ACC112 (cell line): ENCODE measurements around the gene LEMD2.

Source experiments
- H2AFZ ChIP-seq: fragments of 200-600 bp; sonication (generic); one replicate; pipeline ENCODE4 v1.6.0; 2017; ENCODE audit warnings: antibody characterized with exemption, low read length; ENCODE audit not compliant: unreplicated experiment
- H3K27ac ChIP-seq: fragments of 200-600 bp; sonication (generic); 2 replicates; pipeline ENCODE4 v1.5.1; 2014; ENCODE audit warnings: low read depth, mild to moderate bottlenecking, antibody characterized with exemption, low read length, moderate library complexity
- H3K27me3 ChIP-seq: fragments of 200-600 bp; sonication (generic); 2 replicates; pipeline ENCODE4 v1.6.1; 2014; ENCODE audit warnings: mild to moderate bottlenecking, antibody characterized with exemption, low read length, moderate library complexity, mixed read lengths; ENCODE audit not compliant: insufficient read depth
- H3K36me3 ChIP-seq: fragments of 200-600 bp; sonication (generic); 2 replicates; pipeline ENCODE4 v1.6.1; 2016; ENCODE audit warnings: mild to moderate bottlenecking, antibody characterized with exemption, low read length, moderate library complexity, mixed read lengths; ENCODE audit not compliant: insufficient read depth
- H3K4me1 ChIP-seq: fragments of 200-600 bp; sonication (generic); one replicate; pipeline ENCODE4 v1.6.1; 2016; ENCODE audit warnings: low read length, mixed read lengths; ENCODE audit not compliant: insufficient read depth, unreplicated experiment, control insufficient read depth
- H3K4me3 ChIP-seq: fragments of 200-600 bp; sonication (generic); 2 replicates; pipeline ENCODE4 v1.5.1; 2014; ENCODE audit warnings: mild to moderate bottlenecking, low read depth, low read length
- H3K79me2 ChIP-seq: fragments of 200-600 bp; sonication (generic); one replicate; pipeline ENCODE4 v1.6.0; 2016; ENCODE audit warnings: low read length; ENCODE audit not compliant: control insufficient read depth, unreplicated experiment, insufficient read depth

The LEMD2 gene

DNA sequence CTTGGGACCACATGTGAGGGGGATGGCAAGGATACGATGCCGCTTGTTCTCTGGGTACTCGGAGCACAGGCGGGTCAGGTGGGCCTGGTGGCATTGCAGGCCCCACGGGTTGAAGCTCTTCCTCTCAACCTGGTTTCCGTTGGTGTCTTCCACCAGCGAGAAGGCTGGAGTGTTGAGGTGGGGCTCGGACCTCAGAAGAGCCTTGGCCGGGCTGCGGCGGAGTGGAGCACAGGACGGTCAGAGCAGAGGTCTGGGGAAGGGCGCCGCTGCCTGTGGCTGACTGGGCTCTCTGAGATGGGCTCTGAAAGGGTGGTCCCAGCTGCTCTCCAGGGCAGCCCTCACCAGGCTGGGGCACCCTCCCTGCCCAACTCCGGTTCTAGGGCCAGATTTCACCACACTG lies 62.2 kb downstream of the LEMD2 start:
- H3K36me3 ChIP-seq, result no peaks in the 10 kb centered on the region
- no peaks in the 10 kb centered on the region for H3K4me1 ChIP-seq
- H2AFZ ChIP-seq, result no peak overlapping the region
- H3K27ac ChIP-seq, result no peak overlapping the region
- H3K27me3 ChIP-seq, result peaks cover 60% of the 10 kb centered on the region
- no peak overlapping the region for H3K4me3 ChIP-seq
- no peaks in the 10 kb centered on the region for H3K79me2 ChIP-seq

DNA sequence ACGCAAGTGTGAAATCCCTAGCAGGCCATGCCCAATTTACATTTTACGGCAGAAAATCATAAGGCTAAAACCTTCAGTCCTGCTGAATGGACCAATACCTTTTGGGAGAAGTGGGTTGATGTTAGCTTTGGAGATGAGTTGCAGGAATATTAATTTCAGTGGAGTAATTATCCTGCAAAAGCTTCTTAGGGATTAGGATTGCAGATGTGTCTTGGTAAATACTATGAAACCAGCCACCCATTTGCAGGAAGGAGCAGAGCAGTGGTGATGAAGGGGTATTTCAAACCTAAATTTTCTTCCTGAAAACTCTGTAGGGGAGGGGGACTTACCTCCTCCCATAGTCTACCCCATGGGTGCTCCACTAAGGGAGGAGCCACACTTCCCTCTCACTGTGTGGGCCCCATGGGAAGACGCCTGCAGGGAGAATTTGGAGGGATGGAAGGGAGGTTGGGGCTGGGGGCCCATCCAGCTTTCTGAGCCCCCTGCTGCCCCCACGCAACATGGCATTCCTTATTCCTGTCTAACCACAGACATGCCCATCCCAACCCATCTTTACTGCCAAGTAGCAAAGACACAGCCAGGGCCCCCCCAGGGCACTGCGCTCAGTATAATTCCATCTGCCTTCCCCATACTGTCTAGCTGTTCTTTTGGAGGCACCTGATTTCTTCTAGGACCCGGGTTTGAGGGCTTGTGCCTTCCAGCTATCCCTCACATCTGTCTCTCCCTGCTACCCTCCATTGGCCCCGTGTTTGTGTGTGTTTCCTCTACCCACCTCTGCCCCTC lies 62.8 kb downstream of the LEMD2 start:
- no peak overlapping the region for H3K4me3 ChIP-seq
- no peaks in the 10 kb centered on the region for H3K36me3 ChIP-seq
- H3K27ac ChIP-seq, result no peak overlapping the region
- H3K27me3 ChIP-seq, result peaks cover 66% of the 10 kb centered on the region
- no peak overlapping the region for H2AFZ ChIP-seq
- H3K79me2 ChIP-seq, result no peaks in the 10 kb centered on the region
- H3K4me1 ChIP-seq, result no peaks in the 10 kb centered on the region

DNA sequence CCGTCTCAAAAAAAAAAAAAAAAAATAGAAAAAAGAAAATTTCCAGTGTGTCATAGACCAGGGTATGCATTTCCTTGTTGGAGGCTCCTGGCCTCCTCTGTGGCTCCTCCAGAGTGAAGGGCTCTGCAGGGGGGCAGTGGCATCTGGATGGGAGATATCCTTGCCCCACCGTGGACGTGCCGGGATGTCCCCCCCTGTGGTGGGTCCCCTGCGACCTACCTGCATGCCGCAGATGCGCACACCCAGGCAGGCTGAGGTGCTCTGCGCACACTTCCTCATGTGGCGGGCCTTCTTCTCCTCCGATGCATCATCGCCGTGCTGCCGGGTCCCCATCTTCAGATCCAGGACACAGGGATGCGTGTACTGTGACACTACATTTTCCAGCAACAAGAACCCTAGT lies 63.7 kb downstream of the LEMD2 start:
- no peaks in the 10 kb centered on the region for H3K79me2 ChIP-seq
- H3K36me3 ChIP-seq, result no peaks in the 10 kb centered on the region
- no peaks in the 10 kb centered on the region for H3K4me1 ChIP-seq
- no peak overlapping the region for H3K4me3 ChIP-seq
- no peak overlapping the region for H2AFZ ChIP-seq
- H3K27ac ChIP-seq, result no peak overlapping the region
- H3K27me3 ChIP-seq, result peaks cover 74% of the 10 kb centered on the region

DNA sequence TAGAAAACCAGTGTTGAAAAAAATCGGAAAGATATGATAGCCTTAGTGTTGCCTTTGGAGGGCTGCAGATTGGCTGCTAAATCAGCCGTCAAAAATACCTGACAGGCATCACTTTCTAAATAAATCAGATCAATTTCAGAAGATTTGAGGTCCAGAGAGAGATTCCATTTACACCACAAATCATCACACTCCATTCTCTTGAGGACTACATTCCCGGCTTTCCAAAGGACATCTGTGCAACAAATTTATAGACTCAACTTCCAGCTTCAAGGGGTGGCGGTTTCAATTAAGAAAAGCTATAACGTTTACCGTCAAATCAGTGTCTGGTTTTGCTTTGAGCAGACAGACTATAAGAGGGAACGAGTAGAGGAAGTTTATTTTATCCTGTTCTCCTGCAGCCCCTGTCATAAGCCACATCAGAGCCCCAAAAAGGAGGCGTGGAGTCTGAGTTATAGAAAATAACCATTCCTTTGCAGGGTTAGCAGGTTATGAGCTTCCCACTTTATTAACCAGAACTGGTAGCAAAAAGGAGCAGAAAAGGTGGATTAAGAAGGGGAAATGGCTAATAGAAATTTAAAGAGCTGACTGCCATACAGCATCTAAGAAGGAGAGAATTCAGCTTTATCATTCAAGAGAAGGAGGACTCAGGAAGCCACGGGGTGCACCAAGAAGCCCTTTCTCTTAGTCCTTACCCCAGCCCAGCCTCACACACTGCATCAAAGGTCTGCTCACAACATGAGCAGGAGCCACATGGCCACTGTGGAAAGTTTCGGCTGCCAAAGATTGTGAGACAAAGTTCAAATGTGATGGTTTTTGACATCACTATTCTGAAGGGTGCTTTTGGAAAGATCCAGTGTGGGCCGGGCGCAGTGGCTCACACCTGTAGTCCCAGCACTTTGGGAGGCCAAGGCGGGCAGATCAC lies 64.6 kb downstream of the LEMD2 start:
- no peaks in the 10 kb centered on the region for H3K4me1 ChIP-seq
- no peaks in the 10 kb centered on the region for H3K79me2 ChIP-seq
- H3K27ac ChIP-seq, result no peak overlapping the region
- H3K27me3 ChIP-seq, result peaks cover 79% of the 10 kb centered on the region
- H3K36me3 ChIP-seq, result no peaks in the 10 kb centered on the region
- H3K4me3 ChIP-seq, result no peak overlapping the region
- no peak overlapping the region for H2AFZ ChIP-seq

DNA sequence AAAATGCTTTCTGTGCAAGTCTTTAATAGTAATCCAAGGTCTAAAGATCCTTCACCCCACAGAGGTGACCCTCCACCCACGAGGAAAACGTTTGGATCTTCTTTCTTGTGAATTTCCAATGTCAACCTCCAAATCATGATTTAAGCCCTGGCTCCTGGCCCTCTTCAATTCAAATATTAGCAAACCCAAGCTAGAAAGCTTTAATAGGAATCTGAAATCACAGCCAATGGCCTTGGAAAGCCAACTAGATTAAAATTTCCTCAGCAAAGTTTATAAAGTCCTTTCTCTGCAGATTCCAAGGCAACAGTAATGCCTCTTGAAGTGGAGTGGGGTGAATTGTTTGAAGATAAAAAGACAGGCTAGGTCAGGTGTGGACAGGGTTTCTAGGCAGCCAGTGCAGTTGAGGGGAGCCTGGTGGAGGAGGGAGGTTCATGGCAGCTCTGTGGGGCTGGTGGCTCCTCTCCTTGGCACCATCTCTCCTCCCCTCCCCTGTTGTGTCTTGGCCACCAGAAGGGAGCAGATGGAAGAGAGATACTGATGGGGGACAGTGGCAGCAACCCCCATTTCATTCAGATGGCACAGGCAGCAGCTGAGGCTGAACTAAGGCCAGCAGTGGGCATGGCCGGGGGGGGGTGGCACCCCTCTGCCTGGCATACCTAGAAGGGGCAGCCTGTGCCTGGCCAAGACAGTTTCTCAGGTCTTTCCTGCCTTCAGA lies 65.4 kb downstream of the LEMD2 start:
- no peaks in the 10 kb centered on the region for H3K79me2 ChIP-seq
- no peaks in the 10 kb centered on the region for H3K4me1 ChIP-seq
- peaks cover 79% of the 10 kb centered on the region for H3K27me3 ChIP-seq

DNA sequence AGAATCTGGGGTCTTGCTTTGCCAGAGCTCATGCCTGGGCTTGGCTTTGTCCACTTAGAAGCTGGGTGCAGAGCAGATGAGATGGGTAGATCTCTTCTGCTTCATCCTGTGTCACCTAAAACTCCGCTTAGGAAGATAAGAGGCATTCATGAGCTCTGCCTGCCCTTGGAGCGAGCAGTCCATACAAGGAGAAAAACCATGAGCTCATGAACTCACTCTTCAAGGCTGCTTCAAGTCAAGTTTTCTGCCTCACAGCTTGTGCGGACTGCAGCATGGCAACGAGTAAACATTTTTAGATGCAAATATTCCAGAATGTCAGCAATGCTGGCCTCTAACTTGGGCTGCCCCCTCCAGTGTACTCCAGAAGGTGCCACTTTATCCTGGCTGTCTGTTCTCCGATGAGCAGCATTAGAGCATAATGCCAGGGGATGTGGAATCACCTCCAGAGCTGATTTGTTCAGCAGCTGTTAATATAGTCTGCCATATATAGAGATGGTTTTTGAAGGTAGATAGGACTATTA lies 66.8 kb downstream of the LEMD2 start:
- H3K36me3 ChIP-seq, result no peaks in the 10 kb centered on the region
- no peaks in the 10 kb centered on the region for H3K79me2 ChIP-seq
- H3K27ac ChIP-seq, result no peak overlapping the region
- H2AFZ ChIP-seq, result no peak overlapping the region
- H3K4me3 ChIP-seq, result no peak overlapping the region
- peaks cover 75% of the 10 kb centered on the region for H3K27me3 ChIP-seq
- no peaks in the 10 kb centered on the region for H3K4me1 ChIP-seq

More for the DNA sequence above, 65.4 kb downstream of the LEMD2 start:
- Histone ChIP-seq H2AFZ (no peak overlapping the region), H3K36me3 (no peaks in the 10 kb centered on the region), H3K4me3 (no peak overlapping the region), H3K27ac (no peak overlapping the region)

DNA sequence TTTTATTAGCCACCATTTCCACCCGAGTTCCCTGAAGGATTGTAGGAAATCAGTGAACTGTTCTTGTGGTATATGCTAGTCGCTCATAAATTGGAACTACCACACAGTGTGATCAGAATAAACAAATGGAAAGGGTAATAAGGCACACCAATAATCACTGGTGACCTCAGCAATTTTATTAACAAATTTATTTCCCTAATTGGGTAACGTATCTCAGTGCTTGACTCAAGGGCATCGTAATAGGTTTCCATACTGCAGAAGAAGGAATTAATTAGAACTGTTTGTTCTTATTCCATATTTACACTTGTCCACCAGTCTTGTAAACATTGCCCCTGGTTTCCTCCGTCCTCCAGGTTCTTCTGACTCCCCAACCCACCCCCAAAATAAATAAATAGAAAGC lies 67.4 kb downstream of the LEMD2 start:
- H3K79me2 ChIP-seq, result no peaks in the 10 kb centered on the region
- H3K4me1 ChIP-seq, result no peaks in the 10 kb centered on the region
- H3K4me3 ChIP-seq, result no peak overlapping the region
- H3K27ac ChIP-seq, result no peak overlapping the region
- no peaks in the 10 kb centered on the region for H3K36me3 ChIP-seq
- H2AFZ ChIP-seq, result no peak overlapping the region
- H3K27me3 ChIP-seq, result peaks cover 71% of the 10 kb centered on the region
